H1 (cell line): ENCODE results near the gene FAM219A. TPM values are rescaled to one million over a fixed set of nuclear protein-coding genes. Genes with fewer than 3 reads are reported as not detected.

Experiments
- CTCF ChIA-PET: fragments of 300-600 bp; sonication (Branson Sonifier 250); formaldehyde crosslinking; loops from one replicate; lab custom pipeline; 2021; ENCODE audit not compliant: partially characterized antibody; lab: Charles Lee
- POLR2A ChIA-PET: fragments of 300-600 bp; sonication (Branson Sonifier 250); formaldehyde crosslinking; loops from one replicate; lab custom pipeline; 2021; ENCODE audit warnings: inconsistent platforms; ENCODE audit not compliant: partially characterized antibody; lab: Charles Lee
- DNase-seq, 2 experiments: peaks; one replicate each; pipeline versions ENCODE4 v3.0.0 to v3.0.0-alpha.2; 2010 to 2022; ENCODE audit warnings: low spot score in 2 of 2, low read depth in 1 of 2, mixed read lengths in 1 of 2
- FAIRE-seq: peaks from 2 replicates; lab custom pipeline; 2011; peaks lifted over from hg19 to GRCh38; lab: Jason Lieb, UNC
- H2AFZ ChIP-seq: 2 replicates; pipeline ENCODE4 v1.8.1; 2012; ENCODE audit warnings: low read length, inconsistent platforms
- H2AK5ac ChIP-seq: 2 replicates; pipeline ENCODE4 v1.6.1; 2013; ENCODE audit warnings: low read depth, low read length
- H2BK120ac ChIP-seq: replicated peaks from 2 replicates; pipeline ENCODE3; 2013; ENCODE audit warnings: low read depth, low read length, inconsistent platforms
- H2BK12ac ChIP-seq: 2 replicates; pipeline ENCODE4 v1.6.1; 2013; ENCODE audit warnings: low read depth, low read length
- H2BK15ac ChIP-seq: 2 replicates; pipeline ENCODE4 v1.6.1; 2013; ENCODE audit warnings: low read length
- H2BK20ac ChIP-seq: 2 replicates; pipeline ENCODE4 v1.6.1; 2013; ENCODE audit warnings: low read length
- H2BK5ac ChIP-seq: 2 replicates; pipeline ENCODE4 v1.6.1; 2013; ENCODE audit warnings: low read depth, low read length
- H3K14ac ChIP-seq: 2 replicates; pipeline ENCODE4 v1.6.1; 2013; ENCODE audit warnings: inconsistent platforms; ENCODE audit not compliant: insufficient read length
- H3K18ac ChIP-seq: 2 replicates; pipeline ENCODE4 v1.6.1; 2013; ENCODE audit warnings: low read length; ENCODE audit errors: extremely low read depth
- H3K23ac ChIP-seq: 2 replicates; pipeline ENCODE4 v1.6.1; 2013; ENCODE audit warnings: inconsistent platforms; ENCODE audit not compliant: insufficient read length
- H3K23me2 ChIP-seq: 2 replicates; pipeline ENCODE4 v1.6.1; 2013; ENCODE audit warnings: low read depth, low read length
- H3K27ac ChIP-seq: 2 replicates; pipeline ENCODE4 v1.6.1; 2011; ENCODE audit warnings: low read depth, low read length, inconsistent platforms
- H3K27me3 ChIP-seq, 4 experiments: replicated peaks in 1 of 4; 1 replicate in 1 of 4; 2 replicates in 3 of 4; pipeline versions ENCODE4 v1.6.1 to v1.8.1; 2011 to 2013; ENCODE audit warnings: low read length in 3 of 4, mild to moderate bottlenecking in 3 of 4, inconsistent platforms in 2 of 4, mixed read lengths in 2 of 4, moderate library complexity in 1 of 4; ENCODE audit not compliant: control insufficient read depth in 3 of 4, insufficient read depth in 3 of 4; ENCODE audit errors: extremely low read depth in 1 of 4
- H3K36me3 ChIP-seq, 4 experiments: 2 replicates each; pipeline versions ENCODE4 v1.6.1 to v1.8.1; 2011 to 2013; ENCODE audit warnings: mild to moderate bottlenecking in 4 of 4, low read length in 3 of 4, moderate library complexity in 2 of 4, control low read depth in 1 of 4, inconsistent platforms in 1 of 4; ENCODE audit not compliant: insufficient read depth in 4 of 4, control insufficient read depth in 2 of 4
- H3K4ac ChIP-seq: replicated peaks from 2 replicates; pipeline ENCODE3; 2013; ENCODE audit warnings: low read length, low read depth, mixed read lengths, inconsistent platforms; ENCODE audit not compliant: insufficient read length
- H3K4me1 ChIP-seq, 4 experiments: replicated peaks in 1 of 4; 1 replicate in 1 of 4; 2 replicates in 3 of 4; pipeline versions ENCODE4 v1.6.1 to v1.8.1; 2011 to 2013; ENCODE audit warnings: low read length in 3 of 4, inconsistent platforms in 2 of 4, mixed read lengths in 1 of 4; ENCODE audit not compliant: insufficient read depth in 4 of 4, control insufficient read depth in 3 of 4
- H3K4me2 ChIP-seq, 2 experiments: 2 replicates each; pipeline versions ENCODE4 v1.6.1 to v1.8.1; 2011 to 2013; ENCODE audit warnings: low read depth in 2 of 2, low read length in 2 of 2, control low read depth in 1 of 2, inconsistent platforms in 1 of 2, mild to moderate bottlenecking in 1 of 2; ENCODE audit not compliant: insufficient read depth in 1 of 2
- H3K4me3 ChIP-seq, 4 experiments: fragments of 200-600, 300-600 bp in 1 of 4; sonication (generic), shearing (Covaris generic), sonication (Bioruptor Twin) in 1 of 4; 2 replicates each; pipeline versions ENCODE4 v1.5.1 to v1.8.1; 2011 to 2016; ENCODE audit warnings: low read length in 4 of 4, low read depth in 3 of 4, control low read depth in 2 of 4, inconsistent platforms in 2 of 4, mild to moderate bottlenecking in 2 of 4, mixed read lengths in 1 of 4, moderate library complexity in 1 of 4; ENCODE audit not compliant: insufficient read depth in 2 of 4; ENCODE audit errors: extremely low read depth in 1 of 4
- H3K56ac ChIP-seq: replicated peaks from 2 replicates; pipeline ENCODE3; 2013; ENCODE audit warnings: low read depth, mild to moderate bottlenecking, mixed read lengths, low read length, inconsistent platforms; ENCODE audit not compliant: insufficient read length
- H3K79me1 ChIP-seq: 2 replicates; pipeline ENCODE4 v1.6.1; 2013; ENCODE audit warnings: low read depth, low read length, control low read depth
- H3K79me2 ChIP-seq, 2 experiments: 2 replicates each; pipeline versions ENCODE4 v1.6.1 to v1.8.1; 2012 to 2013; ENCODE audit warnings: low read length in 2 of 2, mild to moderate bottlenecking in 2 of 2, inconsistent platforms in 1 of 2; ENCODE audit not compliant: insufficient read depth in 2 of 2, control insufficient read depth in 1 of 2
- H3K9ac ChIP-seq, 4 experiments: replicated peaks in 1 of 4; 1 replicate in 1 of 4; 2 replicates in 3 of 4; pipeline versions ENCODE4 v1.6.1 to v1.8.1; 2011 to 2013; ENCODE audit warnings: low read depth in 3 of 4, low read length in 3 of 4, control low read depth in 2 of 4, mild to moderate bottlenecking in 2 of 4, moderate library complexity in 2 of 4, inconsistent platforms in 1 of 4; ENCODE audit errors: extremely low read depth in 1 of 4
- H3K9me3 ChIP-seq, 2 experiments: 2 replicates each; pipeline versions ENCODE4 v1.6.1 to v1.8.1; 2012 to 2013; ENCODE audit warnings: mild to moderate bottlenecking in 2 of 2, moderate library complexity in 2 of 2, control low read depth in 1 of 2, inconsistent platforms in 1 of 2, low read depth in 1 of 2, low read length in 1 of 2, mixed read lengths in 1 of 2; ENCODE audit not compliant: insufficient read depth in 2 of 2
- H4K20me1 ChIP-seq, 2 experiments: replicated peaks in 1 of 2; 2 replicates each; pipeline versions ENCODE3 to v1.8.1; 2011 to 2013; ENCODE audit warnings: inconsistent platforms in 2 of 2, low read length in 2 of 2, mild to moderate bottlenecking in 1 of 2; ENCODE audit not compliant: insufficient read depth in 2 of 2, control insufficient read depth in 1 of 2
- H4K5ac ChIP-seq: 2 replicates; pipeline ENCODE4 v1.6.1; 2013; ENCODE audit warnings: low read length, low read depth, mixed read lengths, inconsistent platforms; ENCODE audit not compliant: insufficient read length
- H4K8ac ChIP-seq: 2 replicates; pipeline ENCODE4 v1.8.0; 2013; ENCODE audit warnings: mild to moderate bottlenecking, moderate library complexity, low read length, inconsistent platforms; ENCODE audit not compliant: insufficient read depth; ENCODE audit errors: extremely low read depth
- H4K91ac ChIP-seq: replicated peaks from 2 replicates; pipeline ENCODE3; 2013; ENCODE audit warnings: low read length, mixed read lengths, inconsistent platforms; ENCODE audit not compliant: insufficient read length
- BRCA1 ChIP-seq: IDR thresholded peaks from 2 replicates; pipeline ENCODE4 v1.6.1; 2012; ENCODE audit warnings: low read depth, low read length, improper control_type of control experiment
- EZH2 ChIP-seq: fragments of 200-600 bp; sonication (generic); IDR thresholded peaks from 2 replicates; pipeline ENCODE4 v1.7.1; 2012; ENCODE audit warnings: low read depth, mild to moderate bottlenecking, moderate library complexity, low read length, inconsistent platforms; ENCODE audit not compliant: severe bottlenecking
- KDM1A ChIP-seq: fragments of 200-600, 300-600 bp; sonication (generic); IDR thresholded peaks from 2 replicates; pipeline ENCODE4 v1.7.1; 2016; ENCODE audit warnings: mild to moderate bottlenecking, low read length, borderline replicate concordance
- KDM4A ChIP-seq: IDR thresholded peaks from one replicate; pipeline ENCODE4 v1.7.1; 2012; ENCODE audit warnings: low read depth, mild to moderate bottlenecking, moderate library complexity, low read length, inconsistent platforms; ENCODE audit not compliant: severe bottlenecking
- RNF2 ChIP-seq: fragments of 200-900, 300-1000 bp; sonication (generic); IDR thresholded peaks from 2 replicates; pipeline ENCODE4 v1.7.1; 2016; ENCODE audit warnings: borderline replicate concordance, low read depth, mild to moderate bottlenecking, antibody characterized with exemption, low read length; ENCODE audit not compliant: poor library complexity, severe bottlenecking; ENCODE audit errors: missing control alignments
- SAP30 ChIP-seq: fragments of 300-600 bp; sonication (generic); IDR thresholded peaks from 2 replicates; pipeline ENCODE4 v1.7.1; 2012; ENCODE audit warnings: low read length, moderate library complexity, mild to moderate bottlenecking, inconsistent platforms; ENCODE audit not compliant: insufficient read depth, insufficient replicate concordance
- SUZ12 ChIP-seq: fragments of 200-600 bp; sonication (generic); IDR thresholded peaks from 2 replicates; pipeline ENCODE4 v1.6.1; 2012; ENCODE audit warnings: mild to moderate bottlenecking, inconsistent platforms, low read length, moderate library complexity, mixed read lengths
- ZNF274 ChIP-seq: IDR thresholded peaks from 2 replicates; pipeline ENCODE4 v1.7.0; 2012; ENCODE audit warnings: low read length, borderline replicate concordance; ENCODE audit errors: extremely low read depth
- WGBS, 2 experiments: shearing (Covaris generic) in 1 of 2; methylation state at CpG; one replicate each; pipeline versions ENCODE4 v1.1.6 to v1.1.7; 2013 to 2015; ENCODE audit warnings: low lambda C conversion rate in 2 of 2, mixed read lengths in 2 of 2, inconsistent platforms in 1 of 2, low coverage in 1 of 2, missing lambda C conversion rate in 1 of 2; ENCODE audit not compliant: insufficient replicate concordance in 2 of 2, insufficient coverage in 1 of 2, insufficient read length in 1 of 2; ENCODE audit errors: extremely low coverage in 1 of 2, missing lambda C conversion rate in 1 of 2; 5-methylcytosine and 5-hydroxymethylcytosine counted together
- polyA plus RNA-seq, 7 experiments: library from polyadenylated mRNA; depleted of rRNA in 3 of 7; stranded (reverse) in 5 of 7; unstranded in 2 of 7; fragments of >200 nt in 5 of 7; fragments of 200-250 nt in 2 of 7; gene quantifications; 1 replicate in 5 of 7; 2 replicates in 1 of 7; 4 replicates in 1 of 7; pipeline versions ENCODE4 v1.2.1 to v1.2.3, GENCODE V29; 2011 to 2013; ENCODE audit warnings: missing spikeins in 2 of 7, mixed read lengths in 2 of 7
- total RNA-seq: library from RNA; stranded (reverse); fragmentation: NEBNext Ultra II Directional; extraction: Animal tissue kit (Norgen Biotek cat#: 25700); gene quantifications from 2 replicates; pipeline ENCODE4 v1.2.1, GENCODE V29; 2021
- TF ChIP-seq, protein P1 (sequence below): IDR thresholded peaks from 2 replicates; pipeline ENCODE4 v1.6.1; 2012; ENCODE audit warnings: inconsistent platforms

Gene FAM219A
- total and polyA plus RNA-seq, 2 of the 8 experiments (the other 6 are each of a cell fraction or from before 2014, with no cell fraction given): 7.7 to 10.4 TPM

DNA sequence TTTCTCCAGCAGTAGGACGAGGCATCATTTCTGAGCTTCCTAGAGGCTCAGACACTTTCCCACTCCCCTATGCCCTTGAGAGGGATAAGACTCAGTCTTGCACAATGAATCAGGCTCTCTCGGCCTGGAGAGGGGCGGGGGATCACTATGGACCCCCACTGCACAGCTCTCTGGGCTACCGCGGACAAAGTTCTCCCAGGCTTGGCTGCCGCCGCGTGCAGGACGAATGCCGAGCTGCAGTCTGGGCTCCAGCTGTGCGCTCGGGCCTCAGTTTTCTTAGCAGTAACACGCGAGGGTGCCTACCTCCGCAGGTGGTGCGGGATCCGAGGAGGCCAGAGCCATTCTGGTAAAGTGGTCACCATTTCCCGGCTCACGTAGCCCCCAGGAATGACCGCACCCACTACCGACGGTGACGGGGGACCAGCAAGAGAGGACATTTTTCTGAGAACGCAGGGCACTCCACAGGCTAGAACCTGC lies 78.3 kb downstream of the FAM219A start:
- peaks cover 33% of the 10 kb centered on the region for H3K23me2 ChIP-seq
- no peak overlapping the region; the same call in 1 of the 2 replicates for H4K8ac ChIP-seq
- H3K79me2 ChIP-seq: no peaks in the 10 kb centered on the region
- H2BK20ac ChIP-seq: no peak overlapping the region
- H3K4ac ChIP-seq: no peak overlapping the region
- no peaks in the 10 kb centered on the region for H3K36me3 ChIP-seq
- peaks cover 3 to 34% (median 32%) of the 10 kb centered on the region in 4 experiments for H3K27me3 ChIP-seq
- no peaks in the 10 kb centered on the region for H4K20me1 ChIP-seq
- TF ChIP-seq EZH2 (peak; percentile 54), ZNF274 (no peak), RNF2 (peak; percentile 58), KDM4A (peak; percentile 47), SAP30 (peak; percentile 21), KDM1A (0 out of 2 replicates have a peak, but pooled peaks have one; percentile 6), BRCA1 (no peak), SUZ12 (peak; percentile 64)
- TF ChIP-seq, protein P1, sequence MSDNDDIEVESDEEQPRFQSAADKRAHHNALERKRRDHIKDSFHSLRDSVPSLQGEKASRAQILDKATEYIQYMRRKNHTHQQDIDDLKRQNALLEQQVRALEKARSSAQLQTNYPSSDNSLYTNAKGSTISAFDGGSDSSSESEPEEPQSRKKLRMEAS: peak; percentile 62; the same call in 1 of the 2 replicates
- no peaks in the 10 kb centered on the region for H3K79me1 ChIP-seq
- H2BK5ac ChIP-seq: peak overlapping the region; percentile 68; the same call in 1 of the 2 replicates
- H3K9ac ChIP-seq: 0 out of 7 replicates have a peak overlapping the region, but pooled peaks of 1 of the 4 experiments have one; percentile 5
- no peak overlapping the region for H2BK120ac ChIP-seq
- H2AFZ ChIP-seq: peak overlapping the region; percentile 95
- FAIRE-seq (no peak), DNase-seq (peak in 1 of 2 experiments; percentile 70)
- peak overlapping the region; percentile 81; the same call in 1 of the 2 replicates for H2BK15ac ChIP-seq
- H3K27ac ChIP-seq: no peak overlapping the region
- peak overlapping the region; percentile 83 for H3K18ac ChIP-seq
- no peak overlapping the region for H4K91ac ChIP-seq
- peaks cover 6 to 15% (median 7%) of the 10 kb centered on the region in 4 experiments for H3K4me1 ChIP-seq
- peak overlapping the region; percentile 97 for H3K4me2 ChIP-seq
- H2BK12ac ChIP-seq: peak overlapping the region; percentile 84; the same call in 1 of the 2 replicates
- peak overlapping the region; percentile 59 to 76 (median 64) for H3K4me3 ChIP-seq
- ChIA-PET POLR2A (interaction anchor here (0.6 to 1.9 kb wide), 4 partner anchors 16 to 127 kb away, joined by 3 to 6 read pairs (median 4); no protein-coding TSS in a partner anchor), CTCF (interaction anchor here (0.9 to 19.4 kb wide), 9 partner anchors 15 to 237 kb away, joined by 3 to 350 read pairs (median 7); no protein-coding TSS in a partner anchor)
- no peak overlapping the region for H3K14ac ChIP-seq
- no peaks in the 10 kb centered on the region for H3K9me3 ChIP-seq
- no peak overlapping the region for H3K56ac ChIP-seq
- H4K5ac ChIP-seq: peak overlapping the region; percentile 6
- WGBS, 2 experiments: 4% methylated on average over 22 of the region's 24 CpGs; no CpG with 5 or more reads in 1 of the 2 experiments
- H2AK5ac ChIP-seq: no peak overlapping the region
- no peak overlapping the region for H3K23ac ChIP-seq
